ENCODE results near the gene INSR. TPM values are rescaled to one million over a fixed set of nuclear protein-coding genes. Genes with fewer than 3 reads are reported as not detected.

The INSR gene
- total and polyA plus RNA-seq, 10 of the 15 experiments (the other 5 are each of a cell fraction or from before 2014, with no cell fraction given), result 4.2 to 34.9 (median 13.6) TPM

GRCh38 chr19:7176792-7177191 is 117.4 kb downstream of the INSR start:
- WGBS (ENCODE audit: insufficient coverage, insufficient replicate concordance, low lambda C conversion rate, missing lambda C conversion rate), result 61% methylated on average over 4 of the region's 4 CpGs
- RAD21 ChIA-PET (ENCODE audit: unreplicated experiment), result interaction anchor here (0.7 to 1.2 kb wide), 2 partner anchors 123 to 165 kb away, joined by 3 to 4 read pairs; no protein-coding TSS in a partner anchor
- Histone ChIP-seq H3K9ac (ENCODE audit: control insufficient read depth, insufficient read depth, low read length) (no peak overlapping the region), H3K4me1 (ENCODE audit: control insufficient read depth, insufficient read depth, low read length) (peaks cover 36% of the 10 kb centered on the region), H3K4me2 (ENCODE audit: control insufficient read depth, insufficient read depth) (no peak overlapping the region), H3K36me3 (ENCODE audit: control insufficient read depth in 2 of 2, insufficient read depth in 2 of 2, low read length in 1 of 2) (peaks cover 5 to 14% of the 10 kb centered on the region in 2 experiments; a peak in 3 of 4 replicates), H3K27ac (ENCODE audit: control insufficient read depth, insufficient read depth) (no peak overlapping the region), H3K79me2 (ENCODE audit: control insufficient read depth, insufficient read depth, low read length) (peaks cover 26% of the 10 kb centered on the region), H2AFZ (ENCODE audit: control insufficient read depth, low read depth, low read length) (no peak overlapping the region), H4K20me1 (ENCODE audit: control insufficient read depth, insufficient read depth) (no peaks in the 10 kb centered on the region), H3K4me3 (no peak overlapping the region), H3K9me3 (replicated peaks; ENCODE audit: control insufficient read depth, insufficient read depth, low read length) (0 out of 3 replicates have a peak, but pooled peaks cover 1% of the 10 kb centered on the region), H3K27me3 (replicated peaks in 1 of 2; ENCODE audit: control insufficient read depth in 2 of 2, insufficient read depth in 2 of 2, low read length in 1 of 2) (no peaks in the 10 kb centered on the region)
- POLR2A ChIA-PET, result interaction anchor here (0.7 to 2.0 kb wide), 2 partner anchors 16 to 18 kb away, joined by 6 read pairs; no protein-coding TSS in a partner anchor
- no peak for DNase-seq (ENCODE audit: low read depth, low spot score)
- no peak for ATAC-seq
- intact Hi-C loops (cut with micrococcal nuclease; ENCODE audit: unreplicated experiment) (no loop called here), in situ Hi-C loops (cut with MboI) (no loop called here)
- no peak for FAIRE-seq
- TF ChIP-seq SIN3A (IDR thresholded peaks at IDR 0.05; ENCODE audit: low read depth, low read length) (no peak), MXI1 (IDR thresholded peaks at IDR 0.05; ENCODE audit: low read depth, low read length) (no peak), SPI1 (IDR thresholded peaks at IDR 0.05; ENCODE audit: borderline replicate concordance, insufficient read depth, low read depth, low read length) (no peak), PKNOX1 (IDR thresholded peaks at IDR 0.05) (no peak), ASH2L (IDR thresholded peaks at IDR 0.05; ENCODE audit: borderline replicate concordance, low read depth) (no peak), TCF12 (IDR thresholded peaks at IDR 0.05; ENCODE audit: low read depth, low read length) (no peak)
- BruUV-seq (replicated peaks), result no TSS peak
- CTCF ChIA-PET, result interaction anchor here (0.7 kb wide), 1 partner anchor 649 kb away, joined by 4 read pairs; no protein-coding TSS in a partner anchor
- SMC1A ChIA-PET (ENCODE audit: uncharacterized antibody, unreplicated experiment), result interaction anchor here (1.3 kb wide), 1 partner anchor 74 kb away, joined by 4 read pairs; no protein-coding TSS in a partner anchor

All from GM12878 (cell line).